H1 (cell line): ENCODE measurements around the gene HYAL1. TPM values are rescaled to one million over a fixed set of nuclear protein-coding genes. Genes with fewer than 3 reads are reported as not detected.

ENCODE experiments used
- CTCF ChIA-PET: fragments of 300-600 bp; sonication (Branson Sonifier 250); formaldehyde crosslinking; loops from one replicate; lab custom pipeline; 2021; ENCODE audit not compliant: partially characterized antibody; lab: Charles Lee
- POLR2A ChIA-PET: fragments of 300-600 bp; sonication (Branson Sonifier 250); formaldehyde crosslinking; loops from one replicate; lab custom pipeline; 2021; ENCODE audit warnings: inconsistent platforms; ENCODE audit not compliant: partially characterized antibody; lab: Charles Lee
- DNase-seq, 2 experiments: peaks; one replicate each; pipeline versions ENCODE4 v3.0.0 to v3.0.0-alpha.2; 2010 to 2022; ENCODE audit warnings: low spot score in 2 of 2, low read depth in 1 of 2, mixed read lengths in 1 of 2
- FAIRE-seq: peaks from 2 replicates; lab custom pipeline; 2011; peaks lifted over from hg19 to GRCh38; lab: Jason Lieb, UNC
- H2AFZ ChIP-seq: 2 replicates; pipeline ENCODE4 v1.8.1; 2012; ENCODE audit warnings: low read length, inconsistent platforms
- H2AK5ac ChIP-seq: 2 replicates; pipeline ENCODE4 v1.6.1; 2013; ENCODE audit warnings: low read depth, low read length
- H2BK120ac ChIP-seq: replicated peaks from 2 replicates; pipeline ENCODE3; 2013; ENCODE audit warnings: low read depth, low read length, inconsistent platforms
- H2BK12ac ChIP-seq: 2 replicates; pipeline ENCODE4 v1.6.1; 2013; ENCODE audit warnings: low read depth, low read length
- H2BK15ac ChIP-seq: 2 replicates; pipeline ENCODE4 v1.6.1; 2013; ENCODE audit warnings: low read length
- H2BK20ac ChIP-seq: 2 replicates; pipeline ENCODE4 v1.6.1; 2013; ENCODE audit warnings: low read length
- H2BK5ac ChIP-seq: 2 replicates; pipeline ENCODE4 v1.6.1; 2013; ENCODE audit warnings: low read depth, low read length
- H3K14ac ChIP-seq: 2 replicates; pipeline ENCODE4 v1.6.1; 2013; ENCODE audit warnings: inconsistent platforms; ENCODE audit not compliant: insufficient read length
- H3K18ac ChIP-seq: 2 replicates; pipeline ENCODE4 v1.6.1; 2013; ENCODE audit warnings: low read length; ENCODE audit errors: extremely low read depth
- H3K23ac ChIP-seq: 2 replicates; pipeline ENCODE4 v1.6.1; 2013; ENCODE audit warnings: inconsistent platforms; ENCODE audit not compliant: insufficient read length
- H3K23me2 ChIP-seq: 2 replicates; pipeline ENCODE4 v1.6.1; 2013; ENCODE audit warnings: low read depth, low read length
- H3K27ac ChIP-seq: 2 replicates; pipeline ENCODE4 v1.6.1; 2011; ENCODE audit warnings: low read depth, low read length, inconsistent platforms
- H3K27me3 ChIP-seq, 4 experiments: replicated peaks in 1 of 4; 1 replicate in 1 of 4; 2 replicates in 3 of 4; pipeline versions ENCODE4 v1.6.1 to v1.8.1; 2011 to 2013; ENCODE audit warnings: low read length in 3 of 4, mild to moderate bottlenecking in 3 of 4, inconsistent platforms in 2 of 4, mixed read lengths in 2 of 4, moderate library complexity in 1 of 4; ENCODE audit not compliant: control insufficient read depth in 3 of 4, insufficient read depth in 3 of 4; ENCODE audit errors: extremely low read depth in 1 of 4
- H3K36me3 ChIP-seq, 4 experiments: 2 replicates each; pipeline versions ENCODE4 v1.6.1 to v1.8.1; 2011 to 2013; ENCODE audit warnings: mild to moderate bottlenecking in 4 of 4, low read length in 3 of 4, moderate library complexity in 2 of 4, control low read depth in 1 of 4, inconsistent platforms in 1 of 4; ENCODE audit not compliant: insufficient read depth in 4 of 4, control insufficient read depth in 2 of 4
- H3K4ac ChIP-seq: replicated peaks from 2 replicates; pipeline ENCODE3; 2013; ENCODE audit warnings: low read length, low read depth, mixed read lengths, inconsistent platforms; ENCODE audit not compliant: insufficient read length
- H3K4me1 ChIP-seq, 4 experiments: replicated peaks in 1 of 4; 1 replicate in 1 of 4; 2 replicates in 3 of 4; pipeline versions ENCODE4 v1.6.1 to v1.8.1; 2011 to 2013; ENCODE audit warnings: low read length in 3 of 4, inconsistent platforms in 2 of 4, mixed read lengths in 1 of 4; ENCODE audit not compliant: insufficient read depth in 4 of 4, control insufficient read depth in 3 of 4
- H3K4me2 ChIP-seq, 2 experiments: 2 replicates each; pipeline versions ENCODE4 v1.6.1 to v1.8.1; 2011 to 2013; ENCODE audit warnings: low read depth in 2 of 2, low read length in 2 of 2, control low read depth in 1 of 2, inconsistent platforms in 1 of 2, mild to moderate bottlenecking in 1 of 2; ENCODE audit not compliant: insufficient read depth in 1 of 2
- H3K4me3 ChIP-seq, 4 experiments: fragments of 200-600, 300-600 bp in 1 of 4; sonication (generic), shearing (Covaris generic), sonication (Bioruptor Twin) in 1 of 4; 2 replicates each; pipeline versions ENCODE4 v1.5.1 to v1.8.1; 2011 to 2016; ENCODE audit warnings: low read length in 4 of 4, low read depth in 3 of 4, control low read depth in 2 of 4, inconsistent platforms in 2 of 4, mild to moderate bottlenecking in 2 of 4, mixed read lengths in 1 of 4, moderate library complexity in 1 of 4; ENCODE audit not compliant: insufficient read depth in 2 of 4; ENCODE audit errors: extremely low read depth in 1 of 4
- H3K56ac ChIP-seq: replicated peaks from 2 replicates; pipeline ENCODE3; 2013; ENCODE audit warnings: low read depth, mild to moderate bottlenecking, mixed read lengths, low read length, inconsistent platforms; ENCODE audit not compliant: insufficient read length
- H3K79me1 ChIP-seq: 2 replicates; pipeline ENCODE4 v1.6.1; 2013; ENCODE audit warnings: low read depth, low read length, control low read depth
- H3K79me2 ChIP-seq, 2 experiments: 2 replicates each; pipeline versions ENCODE4 v1.6.1 to v1.8.1; 2012 to 2013; ENCODE audit warnings: low read length in 2 of 2, mild to moderate bottlenecking in 2 of 2, inconsistent platforms in 1 of 2; ENCODE audit not compliant: insufficient read depth in 2 of 2, control insufficient read depth in 1 of 2
- H3K9ac ChIP-seq, 4 experiments: replicated peaks in 1 of 4; 1 replicate in 1 of 4; 2 replicates in 3 of 4; pipeline versions ENCODE4 v1.6.1 to v1.8.1; 2011 to 2013; ENCODE audit warnings: low read depth in 3 of 4, low read length in 3 of 4, control low read depth in 2 of 4, mild to moderate bottlenecking in 2 of 4, moderate library complexity in 2 of 4, inconsistent platforms in 1 of 4; ENCODE audit errors: extremely low read depth in 1 of 4
- H3K9me3 ChIP-seq, 2 experiments: 2 replicates each; pipeline versions ENCODE4 v1.6.1 to v1.8.1; 2012 to 2013; ENCODE audit warnings: mild to moderate bottlenecking in 2 of 2, moderate library complexity in 2 of 2, control low read depth in 1 of 2, inconsistent platforms in 1 of 2, low read depth in 1 of 2, low read length in 1 of 2, mixed read lengths in 1 of 2; ENCODE audit not compliant: insufficient read depth in 2 of 2
- H4K20me1 ChIP-seq, 2 experiments: replicated peaks in 1 of 2; 2 replicates each; pipeline versions ENCODE3 to v1.8.1; 2011 to 2013; ENCODE audit warnings: inconsistent platforms in 2 of 2, low read length in 2 of 2, mild to moderate bottlenecking in 1 of 2; ENCODE audit not compliant: insufficient read depth in 2 of 2, control insufficient read depth in 1 of 2
- H4K5ac ChIP-seq: 2 replicates; pipeline ENCODE4 v1.6.1; 2013; ENCODE audit warnings: low read length, low read depth, mixed read lengths, inconsistent platforms; ENCODE audit not compliant: insufficient read length
- H4K8ac ChIP-seq: 2 replicates; pipeline ENCODE4 v1.8.0; 2013; ENCODE audit warnings: mild to moderate bottlenecking, moderate library complexity, low read length, inconsistent platforms; ENCODE audit not compliant: insufficient read depth; ENCODE audit errors: extremely low read depth
- H4K91ac ChIP-seq: replicated peaks from 2 replicates; pipeline ENCODE3; 2013; ENCODE audit warnings: low read length, mixed read lengths, inconsistent platforms; ENCODE audit not compliant: insufficient read length
- BACH1 ChIP-seq: IDR thresholded peaks from 2 replicates; pipeline ENCODE4 v1.6.1; 2012; ENCODE audit warnings: low read length, improper control_type of control experiment
- BRCA1 ChIP-seq: IDR thresholded peaks from 2 replicates; pipeline ENCODE4 v1.6.1; 2012; ENCODE audit warnings: low read depth, low read length, improper control_type of control experiment
- CREB1 ChIP-seq: IDR thresholded peaks from 2 replicates; pipeline ENCODE4 v1.6.1; 2012; ENCODE audit warnings: inconsistent platforms
- JUN ChIP-seq: IDR thresholded peaks from 2 replicates; pipeline ENCODE4 v1.6.1; 2011; ENCODE audit warnings: low read depth, mild to moderate bottlenecking, improper control_type of control experiment, low read length
- KDM5A ChIP-seq: fragments of 200-600 bp; IDR thresholded peaks from 2 replicates; pipeline ENCODE4 v1.7.1; 2012; ENCODE audit warnings: mild to moderate bottlenecking, low read length, inconsistent platforms, mixed read lengths
- POLR2AphosphoS5 ChIP-seq: IDR thresholded peaks from 2 replicates; pipeline ENCODE4 v1.6.1; 2011; ENCODE audit warnings: low read depth, low read length
- RXRA ChIP-seq: IDR thresholded peaks from 2 replicates; pipeline ENCODE4 v1.6.1; 2011; ENCODE audit warnings: low read depth, mild to moderate bottlenecking, low read length, moderate library complexity; ENCODE audit not compliant: insufficient read depth
- SAP30 ChIP-seq: fragments of 300-600 bp; sonication (generic); IDR thresholded peaks from 2 replicates; pipeline ENCODE4 v1.7.1; 2012; ENCODE audit warnings: low read length, moderate library complexity, mild to moderate bottlenecking, inconsistent platforms; ENCODE audit not compliant: insufficient read depth, insufficient replicate concordance
- SIN3A ChIP-seq, 2 experiments: IDR thresholded peaks in 1 of 2; conservative IDR thresholded peaks in 1 of 2; 2 replicates each; pipeline ENCODE4 v1.6.1; 2011 to 2012; ENCODE audit warnings: low read length in 2 of 2, improper control_type of control experiment in 1 of 2, low read depth in 1 of 2, mild to moderate bottlenecking in 1 of 2
- SRF ChIP-seq: IDR thresholded peaks from 2 replicates; pipeline ENCODE4 v1.6.1; 2011; ENCODE audit warnings: mild to moderate bottlenecking, low read depth, low read length, moderate library complexity
- TAF1 ChIP-seq: IDR thresholded peaks from 2 replicates; pipeline ENCODE4 v1.6.1; 2011; ENCODE audit warnings: mild to moderate bottlenecking, low read depth, low read length
- TAF7 ChIP-seq: optimal IDR thresholded peaks from 2 replicates; pipeline ENCODE3; 2011; ENCODE audit warnings: low read depth, mild to moderate bottlenecking, inconsistent platforms, low read length, moderate library complexity, borderline replicate concordance
- TCF12 ChIP-seq: IDR thresholded peaks from 2 replicates; pipeline ENCODE4 v1.6.1; 2011; ENCODE audit warnings: low read depth, mild to moderate bottlenecking, low read length
- WGBS, 2 experiments: shearing (Covaris generic) in 1 of 2; methylation state at CpG; one replicate each; pipeline versions ENCODE4 v1.1.6 to v1.1.7; 2013 to 2015; ENCODE audit warnings: low lambda C conversion rate in 2 of 2, mixed read lengths in 2 of 2, inconsistent platforms in 1 of 2, low coverage in 1 of 2, missing lambda C conversion rate in 1 of 2; ENCODE audit not compliant: insufficient replicate concordance in 2 of 2, insufficient coverage in 1 of 2, insufficient read length in 1 of 2; ENCODE audit errors: extremely low coverage in 1 of 2, missing lambda C conversion rate in 1 of 2; 5-methylcytosine and 5-hydroxymethylcytosine counted together
- polyA plus RNA-seq, 7 experiments: library from polyadenylated mRNA; depleted of rRNA in 3 of 7; stranded (reverse) in 5 of 7; unstranded in 2 of 7; fragments of >200 nt in 5 of 7; fragments of 200-250 nt in 2 of 7; gene quantifications; 1 replicate in 5 of 7; 2 replicates in 1 of 7; 4 replicates in 1 of 7; pipeline versions ENCODE4 v1.2.1 to v1.2.3, GENCODE V29; 2011 to 2013; ENCODE audit warnings: missing spikeins in 2 of 7, mixed read lengths in 2 of 7
- total RNA-seq: library from RNA; stranded (reverse); fragmentation: NEBNext Ultra II Directional; extraction: Animal tissue kit (Norgen Biotek cat#: 25700); gene quantifications from 2 replicates; pipeline ENCODE4 v1.2.1, GENCODE V29; 2021

The HYAL1 gene
- total and polyA plus RNA-seq, 2 of the 8 experiments (the other 6 are each of a cell fraction or from before 2014, with no cell fraction given) = 2.0 to 5.4 TPM

DNA sequence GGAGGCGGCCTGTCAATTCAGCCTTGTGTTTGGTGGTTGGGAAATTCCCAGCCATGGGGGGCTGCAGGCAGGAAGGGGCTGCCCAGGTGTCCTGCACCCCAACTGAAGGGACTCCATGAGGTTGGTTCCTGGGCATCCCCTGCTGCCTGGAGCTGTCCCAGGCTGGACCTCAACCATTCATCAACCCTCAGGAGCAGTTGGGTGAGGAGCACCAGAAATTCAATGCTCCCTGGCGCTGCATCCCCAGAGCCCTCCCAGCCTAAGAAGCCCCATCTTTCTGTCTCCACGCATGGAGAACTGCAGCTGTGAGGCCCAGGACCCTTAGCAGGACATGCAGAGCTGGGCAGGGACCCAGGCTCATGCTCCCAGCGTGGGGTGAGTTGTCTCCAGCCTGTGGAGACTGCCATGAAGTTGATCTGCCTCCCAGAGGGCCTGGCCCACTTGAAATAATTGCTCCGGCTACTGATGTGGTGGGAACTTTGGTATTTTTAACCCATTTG, 42.4 kb downstream of the HYAL1 start:
- POLR2A ChIA-PET = interaction anchor here (0.8 to 4.3 kb wide), 13 partner anchors 10 to 134 kb away, joined by 3 to 35 read pairs (median 4); partner anchors contain the start of genes HYAL3, IFRD2, NAA80 and SEMA3B
- H3K36me3 ChIP-seq = peaks cover 12 to 23% (median 16%) of the 10 kb centered on the region in 4 experiments; a peak in 6 of 8 replicates
- peak overlapping the region; percentile 40 to 73; a peak in 3 of 4 replicates for H3K4me2 ChIP-seq
- peaks cover 2 to 7% of the 10 kb centered on the region in 2 experiments for H4K20me1 ChIP-seq
- peak overlapping the region; percentile 84; the same call in 1 of the 2 replicates for H3K18ac ChIP-seq
- H3K56ac ChIP-seq = no peak overlapping the region
- 87% methylated on average over 5 of the region's 5 CpGs; no CpG with 5 or more reads in 1 of the 2 experiments for WGBS, 2 experiments
- peak overlapping the region; percentile 27; the same call in 1 of the 2 replicates for H2BK5ac ChIP-seq
- peaks cover 2% of the 10 kb centered on the region; the same call in 1 of the 2 replicates for H3K23me2 ChIP-seq
- H3K27ac ChIP-seq = no peak overlapping the region
- H4K91ac ChIP-seq = peak overlapping the region; percentile 68
- no peak overlapping the region for H3K23ac ChIP-seq
- H4K5ac ChIP-seq = no peak overlapping the region
- H3K9me3 ChIP-seq = no peaks in the 10 kb centered on the region
- 0 out of 7 replicates have a peak overlapping the region, but pooled peaks of 2 of the 4 experiments have one; percentile 76 to 79 for H3K9ac ChIP-seq
- no peaks in the 10 kb centered on the region for H3K79me2 ChIP-seq
- H3K79me1 ChIP-seq = no peaks in the 10 kb centered on the region
- peak overlapping the region; percentile 78; the same call in 1 of the 2 replicates for H2BK12ac ChIP-seq
- no peak for TF ChIP-seq JUN
- TF ChIP-seq KDM5A = no peak
- no peak for TF ChIP-seq SIN3A (conservative IDR thresholded peaks at IDR 0.05 in 1 of 2, IDR thresholded peaks at IDR 0.05 in 1 of 2; ENCODE audit: low read depth in 1 of 2, low read length in 2 of 2)
- no peak for TF ChIP-seq TAF1
- TF ChIP-seq SRF = no peak
- no peak for TF ChIP-seq SAP30
- no peak for TF ChIP-seq BRCA1
- TF ChIP-seq POLR2AphosphoS5 = no peak; the same call in 1 of the 2 replicates
- TF ChIP-seq CREB1 = no peak
- TF ChIP-seq TAF7 = no peak
- TF ChIP-seq TCF12 = no peak
- no peak for TF ChIP-seq RXRA
- TF ChIP-seq BACH1 = no peak
- TF ChIP-seq, all 59 proteins: peak for 0
- FAIRE-seq (no peak), DNase-seq (no peak)
- H3K4me3 ChIP-seq = peak overlapping the region in 3 of 4 experiments; percentile 28 to 60 (median 40); a peak in 4 of 8 replicates
- no peak overlapping the region for H3K4ac ChIP-seq
- H2AFZ ChIP-seq = no peak overlapping the region
- H2BK15ac ChIP-seq = peak overlapping the region; percentile 92
- peak overlapping the region; percentile 67 for H2BK120ac ChIP-seq
- CTCF ChIA-PET = interaction anchor here (1.1 to 53.5 kb wide), 7 partner anchors 9 to 68 kb away, joined by 3 to 2149 read pairs (median 142); partner anchors contain the start of genes GNAI2, GNAT1, HYAL2 and LSMEM2
- peak overlapping the region; percentile 83; the same call in 1 of the 2 replicates for H4K8ac ChIP-seq
- no peak overlapping the region for H3K14ac ChIP-seq
- H3K4me1 ChIP-seq = peaks cover 0 to 33% (median 27%) of the 10 kb centered on the region in 4 experiments; a peak in 6 of 7 replicates
- no peak overlapping the region for H2BK20ac ChIP-seq
- H3K27me3 ChIP-seq = no peaks in the 10 kb centered on the region; a peak in 1 of 7 replicates
- no peak overlapping the region for H2AK5ac ChIP-seq
